Upper lobe of right lung (tissue), 1 donor: ENCODE results near the gene EML4. TPM values are rescaled to one million over a fixed set of nuclear protein-coding genes. Genes with fewer than 3 reads are reported as not detected.

Experiments
- total RNA-seq: library from RNA; stranded (reverse); fragmentation: NEBNext Ultra II Directional; extraction: Animal tissue kit (Norgen Biotek cat#: 25700); gene quantifications from one replicate; pipeline ENCODE4 v1.2.1, GENCODE V29; 2021
- donor health status: DM: no; HTN: yes; CAD: no; lungs with severe emphysema.

Gene EML4
- total RNA-seq, 1 donor from 2014 or later = 83.0 TPM

Other genes starting within 250 kb of the EML4 start
- gene PKDCC, start 121.3 kb upstream of the EML4 start, total RNA-seq = 65.5 TPM
- gene COX7A2L, start 191.9 kb downstream of the EML4 start, total RNA-seq = 80.7 TPM